ENCODE measurements around the gene FOXP2.
"Not testable (repeated sequence)": the region's sequence is repeated elsewhere in the genome, so short reads cannot be mapped to it uniquely, and the experiment has no call there.

The FOXP2 gene

GRCh38 chr7:114432703-114433102 is 18.1 kb downstream of the FOXP2 start:
- no peak for DNase-seq (ENCODE audit: low read depth)
- H3K4me3 ChIP-seq (ENCODE audit: control insufficient read depth, low read depth, low read length) = no peak overlapping the region
- no peak for TF ChIP-seq CTCF (conservative IDR thresholded peaks at IDR 0.05; ENCODE audit: control insufficient read depth, insufficient read depth, low read depth, low read length)

- TF ChIP-seq CTCF (conservative IDR thresholded peaks at IDR 0.05; ENCODE audit: control insufficient read depth, insufficient read depth, low read depth, low read length) = no peak
- no peak overlapping the region for H3K4me3 ChIP-seq (ENCODE audit: control insufficient read depth, low read depth, low read length)
- no peak for DNase-seq (ENCODE audit: low read depth)
Measured at GRCh38 chr7:114439581-114439980, 25.0 kb downstream of the FOXP2 start.

GRCh38 chr7:114440927-114441326 is 26.3 kb downstream of the FOXP2 start:
- H3K4me3 ChIP-seq (ENCODE audit: control insufficient read depth, low read depth, low read length); DNase-seq (ENCODE audit: low read depth): not testable (repeated sequence)

- TF ChIP-seq CTCF (conservative IDR thresholded peaks at IDR 0.05; ENCODE audit: control insufficient read depth, insufficient read depth, low read depth, low read length) = no peak
- no peak overlapping the region for H3K4me3 ChIP-seq (ENCODE audit: control insufficient read depth, low read depth, low read length)
- DNase-seq (ENCODE audit: low read depth) = no peak
Measured at GRCh38 chr7:114444196-114444595, 29.6 kb downstream of the FOXP2 start.

GRCh38 chr7:114450431-114450830 is 35.8 kb downstream of the FOXP2 start:
- DNase-seq (ENCODE audit: low read depth) = no peak
- H3K4me3 ChIP-seq (ENCODE audit: control insufficient read depth, low read depth, low read length) = no peak overlapping the region
- no peak for TF ChIP-seq CTCF (conservative IDR thresholded peaks at IDR 0.05; ENCODE audit: control insufficient read depth, insufficient read depth, low read depth, low read length)

- no peak for DNase-seq (ENCODE audit: low read depth)
- no peak for TF ChIP-seq CTCF (conservative IDR thresholded peaks at IDR 0.05; ENCODE audit: control insufficient read depth, insufficient read depth, low read depth, low read length)
- H3K4me3 ChIP-seq (ENCODE audit: control insufficient read depth, low read depth, low read length) = no peak overlapping the region
Measured at GRCh38 chr7:114459574-114459973, 45.0 kb downstream of the FOXP2 start.

- TF ChIP-seq CTCF (conservative IDR thresholded peaks at IDR 0.05; ENCODE audit: control insufficient read depth, insufficient read depth, low read depth, low read length) = no peak
- no peak overlapping the region for H3K4me3 ChIP-seq (ENCODE audit: control insufficient read depth, low read depth, low read length)
- DNase-seq (ENCODE audit: low read depth) = no peak
Measured at GRCh38 chr7:114460021-114460420, 45.4 kb downstream of the FOXP2 start.
